GM13976 (cell line): Measurements from ENCODE around the gene RNF41.

Experiments used
- DNase-seq: peaks from one replicate; pipeline ENCODE4 v3.0.0; 2012; ENCODE audit warnings: low spot score
- in situ Hi-C: fragments of 300-500 bp; cut with MboI; formaldehyde crosslinking; loops from one replicate; pipeline ENCODE4 v1.12.0; 2022; ENCODE audit warnings: low sequenced_read_pairs, mixed read lengths, inconsistent platforms; ENCODE audit not compliant: unreplicated experiment
- TF ChIP-seq, protein P1 (sequence below): IDR thresholded peaks from 2 replicates; pipeline ENCODE4 v1.5.1; 2012; ENCODE audit warnings: borderline replicate concordance, mild to moderate bottlenecking; ENCODE audit not compliant: insufficient read depth; ENCODE audit errors: extremely low read depth, missing control alignments, control extremely low read depth

RNF41 gene

DNA sequence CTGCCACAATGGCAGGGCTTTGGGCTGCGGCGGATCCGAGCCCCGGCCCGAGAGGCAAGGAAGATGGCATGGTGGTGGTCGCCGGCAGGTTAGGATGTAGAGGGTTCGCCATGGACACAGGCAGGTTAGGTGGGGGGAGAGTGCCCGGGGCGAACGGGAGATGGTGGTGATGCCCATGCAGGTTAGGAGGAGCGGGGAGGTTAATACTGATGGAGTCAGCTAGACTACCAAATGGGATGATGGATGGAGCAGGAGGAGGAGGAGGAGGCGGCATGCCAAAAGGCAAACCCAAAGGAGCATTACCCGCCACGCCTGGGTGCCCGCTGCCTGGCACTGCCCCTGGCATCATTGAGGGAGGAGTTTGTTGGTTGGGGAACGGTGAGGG is 57.4 kb downstream of the RNF41 start:
- in situ Hi-C loops = no loop called here
- no peak for DNase-seq
- TF ChIP-seq, protein P1, sequence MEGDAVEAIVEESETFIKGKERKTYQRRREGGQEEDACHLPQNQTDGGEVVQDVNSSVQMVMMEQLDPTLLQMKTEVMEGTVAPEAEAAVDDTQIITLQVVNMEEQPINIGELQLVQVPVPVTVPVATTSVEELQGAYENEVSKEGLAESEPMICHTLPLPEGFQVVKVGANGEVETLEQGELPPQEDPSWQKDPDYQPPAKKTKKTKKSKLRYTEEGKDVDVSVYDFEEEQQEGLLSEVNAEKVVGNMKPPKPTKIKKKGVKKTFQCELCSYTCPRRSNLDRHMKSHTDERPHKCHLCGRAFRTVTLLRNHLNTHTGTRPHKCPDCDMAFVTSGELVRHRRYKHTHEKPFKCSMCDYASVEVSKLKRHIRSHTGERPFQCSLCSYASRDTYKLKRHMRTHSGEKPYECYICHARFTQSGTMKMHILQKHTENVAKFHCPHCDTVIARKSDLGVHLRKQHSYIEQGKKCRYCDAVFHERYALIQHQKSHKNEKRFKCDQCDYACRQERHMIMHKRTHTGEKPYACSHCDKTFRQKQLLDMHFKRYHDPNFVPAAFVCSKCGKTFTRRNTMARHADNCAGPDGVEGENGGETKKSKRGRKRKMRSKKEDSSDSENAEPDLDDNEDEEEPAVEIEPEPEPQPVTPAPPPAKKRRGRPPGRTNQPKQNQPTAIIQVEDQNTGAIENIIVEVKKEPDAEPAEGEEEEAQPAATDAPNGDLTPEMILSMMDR = no peak

GRCh38 chr12:56163533-56164344 is 58.0 kb downstream of the RNF41 start:
- DNase-seq = no peak
- in situ Hi-C loops = no loop called here

GRCh38 chr12:56162468-56163290 is 59.0 kb downstream of the RNF41 start:
- in situ Hi-C loops = no loop called here
- TF ChIP-seq, protein P1 = no peak
- no peak for DNase-seq

More at GRCh38 chr12:56163533-56164344, 58.0 kb downstream of the RNF41 start:
- TF ChIP-seq, protein P1 = no peak

DNA sequence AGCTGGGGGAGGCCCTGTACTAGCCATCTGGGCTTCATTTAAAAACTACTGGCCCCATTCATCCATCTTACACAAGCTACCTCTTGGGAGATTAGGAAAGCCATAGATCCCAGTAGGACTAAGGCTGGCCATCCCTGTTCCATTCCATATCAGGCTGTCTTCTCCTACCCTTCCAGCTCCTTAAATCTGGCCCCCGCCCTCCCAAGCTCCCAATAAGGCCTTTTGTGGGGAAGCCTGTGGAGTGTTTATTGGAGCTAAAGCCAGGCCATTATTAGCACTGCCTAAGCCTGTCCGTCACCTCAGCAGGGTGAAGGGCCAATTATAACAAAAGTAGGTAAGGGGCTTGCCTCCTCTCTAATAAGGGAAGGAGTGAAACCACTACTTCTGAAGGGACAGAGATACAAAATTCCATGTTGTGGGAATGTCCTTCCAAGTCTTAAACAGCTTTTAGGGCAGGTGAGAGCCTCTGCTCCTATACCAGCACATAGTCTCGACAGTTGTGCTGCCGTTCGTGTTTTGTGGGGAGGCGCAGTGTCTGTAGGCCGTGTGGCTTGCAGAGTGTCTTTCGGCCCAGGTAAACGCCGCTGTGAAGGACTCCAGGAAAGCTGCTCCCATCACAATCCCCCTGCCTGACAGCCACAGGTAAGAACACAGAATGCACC is 59.9 kb downstream of the RNF41 start:
- in situ Hi-C loops = no loop called here
- no peak for DNase-seq
- TF ChIP-seq, protein P1 = no peak

GRCh38 chr12:56160894-56161689 is 60.6 kb downstream of the RNF41 start:
- in situ Hi-C loops = no loop called here
- no peak for DNase-seq
- TF ChIP-seq, protein P1 = no peak

- DNase-seq = peak; percentile 54
- in situ Hi-C loops = no loop called here
- TF ChIP-seq, protein P1 = no peak
Observed at GRCh38 chr12:56160193-56160763, 61.4 kb downstream of the RNF41 start.
